ENCODE measurements around the gene GFI1.

GRCh38 chr1:92442351-92442750 lies 44.4 kb downstream of the GFI1 start:
- TF ChIP-seq POLR2A (IDR thresholded peaks at IDR 0.05) (no peak), CTCF (IDR thresholded peaks at IDR 0.05) (no peak)
